Fibroblast of villous mesenchyme (primary cell): Measurements from ENCODE around the gene ASGR1. TPM values are rescaled to one million over a fixed set of nuclear protein-coding genes. Genes with fewer than 3 reads are reported as not detected.
A peak's percentile ranks its signal among the peaks of the same experiment; 100 is the strongest.
"Not testable (repeated sequence)": the region's sequence is repeated elsewhere in the genome, so short reads cannot be mapped to it uniquely, and the experiment has no call there.

Source experiments
- DNase-seq: peaks from one replicate; pipeline ENCODE4 v3.0.0-alpha.2; 2010; ENCODE audit warnings: low read depth
- H3K4me3 ChIP-seq: 2 replicates; pipeline ENCODE4 v1.5.1; 2011; ENCODE audit warnings: low read depth, mild to moderate bottlenecking, low read length
- total RNA-seq: library from RNA; depleted of rRNA; stranded (reverse); fragments of >200 nt; gene quantifications from 2 replicates; pipeline ENCODE4 v1.2.3, GENCODE V29; 2012
- TF ChIP-seq, protein P1 (sequence below): IDR thresholded peaks from 2 replicates; pipeline ENCODE4 v1.5.1; 2012; ENCODE audit warnings: low read depth, mild to moderate bottlenecking, low read length; ENCODE audit not compliant: insufficient read depth

The ASGR1 gene
- total RNA-seq, 1 donor = 0.43 TPM

DNA sequence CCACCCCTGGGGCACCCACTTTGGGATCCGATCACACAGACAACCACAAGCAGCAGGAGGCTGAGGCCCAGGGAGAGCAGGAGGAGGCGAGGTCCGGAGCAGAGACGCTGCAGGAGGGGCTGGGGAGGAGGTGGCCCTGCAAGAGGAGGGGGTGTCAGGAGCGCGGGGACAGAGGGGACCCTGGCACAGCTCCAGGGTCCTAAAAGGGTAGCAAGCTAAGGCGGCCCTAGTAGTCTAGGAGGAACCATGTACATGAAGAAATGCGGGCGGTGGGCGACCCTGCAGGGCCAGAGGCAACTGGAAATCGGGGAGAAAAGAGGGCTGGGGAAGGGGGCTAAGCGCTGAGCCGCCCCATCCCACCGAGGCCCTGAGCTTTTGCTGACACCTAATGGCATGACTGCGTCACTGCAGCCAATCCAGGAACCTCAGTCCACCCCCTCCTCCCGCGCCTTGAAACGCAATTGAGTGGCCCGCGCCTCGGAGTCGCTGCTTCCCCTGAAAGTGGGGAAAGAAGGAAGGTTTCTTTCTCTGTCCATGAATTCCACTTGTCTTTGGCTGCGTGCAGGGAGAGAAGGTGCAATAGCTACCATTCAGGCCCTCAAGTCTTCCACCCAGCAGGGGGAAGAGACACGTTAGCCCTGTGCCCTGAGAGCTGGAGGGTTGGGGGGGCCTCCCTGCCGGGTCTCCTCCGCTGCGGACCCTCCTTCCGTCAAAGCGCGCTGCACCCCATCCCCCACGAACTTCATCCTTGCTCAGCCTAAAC lies 1.8 kb downstream of the ASGR1 start:
- peak; percentile 66 for DNase-seq
- TF ChIP-seq, protein P1, sequence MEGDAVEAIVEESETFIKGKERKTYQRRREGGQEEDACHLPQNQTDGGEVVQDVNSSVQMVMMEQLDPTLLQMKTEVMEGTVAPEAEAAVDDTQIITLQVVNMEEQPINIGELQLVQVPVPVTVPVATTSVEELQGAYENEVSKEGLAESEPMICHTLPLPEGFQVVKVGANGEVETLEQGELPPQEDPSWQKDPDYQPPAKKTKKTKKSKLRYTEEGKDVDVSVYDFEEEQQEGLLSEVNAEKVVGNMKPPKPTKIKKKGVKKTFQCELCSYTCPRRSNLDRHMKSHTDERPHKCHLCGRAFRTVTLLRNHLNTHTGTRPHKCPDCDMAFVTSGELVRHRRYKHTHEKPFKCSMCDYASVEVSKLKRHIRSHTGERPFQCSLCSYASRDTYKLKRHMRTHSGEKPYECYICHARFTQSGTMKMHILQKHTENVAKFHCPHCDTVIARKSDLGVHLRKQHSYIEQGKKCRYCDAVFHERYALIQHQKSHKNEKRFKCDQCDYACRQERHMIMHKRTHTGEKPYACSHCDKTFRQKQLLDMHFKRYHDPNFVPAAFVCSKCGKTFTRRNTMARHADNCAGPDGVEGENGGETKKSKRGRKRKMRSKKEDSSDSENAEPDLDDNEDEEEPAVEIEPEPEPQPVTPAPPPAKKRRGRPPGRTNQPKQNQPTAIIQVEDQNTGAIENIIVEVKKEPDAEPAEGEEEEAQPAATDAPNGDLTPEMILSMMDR = peak; percentile 75
- peak overlapping the region; percentile 65 for H3K4me3 ChIP-seq

DNA sequence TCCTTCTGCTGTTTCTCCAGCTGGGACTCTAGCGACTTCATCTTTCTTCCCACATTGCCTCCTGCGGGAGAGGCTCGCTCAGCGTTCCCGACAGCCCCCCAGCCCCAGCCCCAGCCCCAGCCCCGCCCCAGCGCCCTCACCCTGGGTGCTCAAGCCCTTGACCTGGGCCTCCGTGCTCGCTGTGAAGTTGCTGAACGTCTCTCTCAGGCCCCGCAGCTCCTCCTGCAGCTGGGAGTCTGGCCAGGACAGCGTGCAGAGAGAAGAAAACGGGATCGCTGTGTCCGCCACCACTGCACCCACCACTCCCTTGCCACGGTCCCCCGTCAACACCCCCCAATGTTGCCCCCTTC lies 2.4 kb downstream of the ASGR1 start:
- TF ChIP-seq, protein P1 = no peak
- H3K4me3 ChIP-seq = peak overlapping the region; percentile 65
- no peak for DNase-seq

DNA sequence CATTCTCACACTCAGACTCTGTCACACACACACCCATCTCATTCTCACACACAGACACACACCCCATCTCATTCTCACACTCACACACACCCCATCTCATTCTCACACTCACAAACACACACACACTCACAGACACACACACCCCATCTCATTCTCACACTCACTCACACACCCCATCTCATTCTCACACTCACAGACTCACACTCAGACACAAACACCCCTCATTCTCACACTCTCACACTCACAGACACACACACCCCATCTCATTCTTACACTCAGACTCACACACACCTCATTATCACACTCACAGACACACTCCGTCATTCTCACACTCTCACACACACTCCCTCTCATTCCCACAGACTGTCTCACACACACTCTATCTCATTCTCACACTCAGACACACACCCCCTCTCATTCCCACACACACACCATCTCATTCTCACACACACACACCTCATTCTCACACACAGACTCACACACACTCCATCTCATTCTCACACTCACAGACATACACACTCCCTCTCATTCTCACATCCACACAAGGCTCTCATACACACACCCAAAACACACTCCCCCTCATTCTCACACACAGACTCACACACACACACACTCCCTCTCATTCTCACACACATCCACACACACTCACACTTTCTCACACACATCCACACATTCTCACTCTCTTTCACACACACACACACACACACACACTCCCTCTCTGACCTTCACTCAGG lies 2.9 kb downstream of the ASGR1 start:
- TF ChIP-seq, protein P1 = no peak
- H3K4me3 ChIP-seq = no peak overlapping the region
- DNase-seq = no peak

DNA sequence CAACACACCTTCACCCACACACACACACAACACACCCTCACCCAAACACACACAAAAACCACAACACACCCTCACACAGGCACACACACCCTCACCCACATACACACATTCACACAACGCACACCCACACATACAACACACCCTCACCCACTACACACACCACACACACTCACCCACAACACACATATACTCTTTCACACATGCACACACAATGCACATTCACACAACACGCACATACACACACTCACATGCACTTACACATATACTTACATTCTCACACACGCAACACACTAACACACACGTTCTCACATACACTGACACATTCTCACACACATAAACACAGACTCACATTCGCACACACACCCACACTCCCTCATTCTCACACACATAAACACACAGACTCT lies 3.8 kb downstream of the ASGR1 start:
- no peak for DNase-seq
- H3K4me3 ChIP-seq = no peak overlapping the region
- TF ChIP-seq, protein P1 = no peak

DNA sequence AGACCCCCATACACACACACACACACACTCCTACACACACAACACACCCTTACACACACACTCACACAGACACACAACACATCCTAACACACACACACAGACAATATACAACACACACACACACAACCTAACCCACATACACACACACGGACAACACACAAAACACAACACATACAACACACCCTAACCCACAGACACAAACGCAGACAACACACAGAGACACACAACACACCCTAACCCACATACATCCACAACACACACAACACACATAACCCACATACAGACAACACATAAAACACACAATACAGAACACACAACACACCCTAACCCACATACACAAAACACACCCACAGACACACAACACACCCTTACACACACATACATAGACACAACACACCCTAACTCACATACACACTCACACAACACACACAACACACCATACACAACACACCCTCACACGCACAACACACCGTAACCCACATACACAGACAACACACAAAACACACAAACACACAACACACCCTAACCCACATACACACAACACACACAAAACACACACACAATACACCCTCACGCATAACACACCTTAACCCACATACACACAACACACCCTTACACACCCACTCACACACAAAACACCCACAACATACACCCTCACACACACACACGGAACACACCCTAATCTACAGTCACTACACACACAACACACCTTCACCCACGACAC lies 4.4 kb downstream of the ASGR1 start:
- no peak overlapping the region for H3K4me3 ChIP-seq
- no peak for DNase-seq
- TF ChIP-seq, protein P1 = no peak

DNA sequence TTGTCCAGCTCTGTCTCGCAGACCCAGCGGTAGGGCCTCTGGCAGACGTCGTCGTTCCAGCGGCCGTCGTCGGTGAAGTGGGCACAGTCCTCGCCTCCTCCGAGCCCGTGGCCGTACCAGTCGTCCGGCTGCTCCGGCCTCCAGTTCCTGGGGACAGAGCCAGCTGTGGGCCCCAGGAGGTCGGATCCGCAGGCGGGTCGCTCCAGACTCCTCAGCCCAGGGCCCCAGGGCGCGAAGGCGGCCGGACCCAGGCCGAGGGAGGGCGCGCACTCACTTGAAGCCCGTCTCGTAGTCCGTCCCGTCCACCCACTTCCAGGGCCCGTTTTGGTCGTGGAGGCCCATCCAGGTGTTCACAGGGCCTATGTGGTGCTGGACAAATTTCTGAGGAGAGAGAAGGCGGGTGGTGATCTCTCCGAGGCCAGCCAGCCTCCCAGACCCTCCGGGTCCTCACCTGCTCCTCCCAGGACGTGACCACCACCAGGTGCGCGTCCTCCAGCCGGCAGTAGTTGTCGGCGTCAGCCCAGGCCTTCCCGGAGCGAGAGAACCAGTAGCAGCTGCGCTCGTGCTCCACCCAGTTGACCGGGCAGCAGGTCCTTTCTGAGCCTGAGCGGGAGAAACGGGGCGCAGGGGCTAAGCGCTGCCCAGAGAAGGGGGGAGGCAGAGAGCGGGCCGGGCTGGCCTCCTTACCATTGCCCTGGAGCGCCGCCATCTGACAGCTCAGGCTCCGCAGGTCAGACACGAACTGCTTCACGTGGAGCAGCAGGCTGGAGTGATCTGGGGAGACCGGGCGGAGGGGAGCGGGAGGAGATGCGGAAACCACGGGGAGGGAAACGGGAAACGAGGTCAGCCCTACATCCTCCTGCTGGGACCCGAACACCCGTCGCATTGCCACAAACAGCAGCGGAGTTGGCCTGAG lies 5.2 kb downstream of the ASGR1 start:
- H3K4me3 ChIP-seq = no peak overlapping the region
- no peak for DNase-seq
- TF ChIP-seq, protein P1 = no peak

DNA sequence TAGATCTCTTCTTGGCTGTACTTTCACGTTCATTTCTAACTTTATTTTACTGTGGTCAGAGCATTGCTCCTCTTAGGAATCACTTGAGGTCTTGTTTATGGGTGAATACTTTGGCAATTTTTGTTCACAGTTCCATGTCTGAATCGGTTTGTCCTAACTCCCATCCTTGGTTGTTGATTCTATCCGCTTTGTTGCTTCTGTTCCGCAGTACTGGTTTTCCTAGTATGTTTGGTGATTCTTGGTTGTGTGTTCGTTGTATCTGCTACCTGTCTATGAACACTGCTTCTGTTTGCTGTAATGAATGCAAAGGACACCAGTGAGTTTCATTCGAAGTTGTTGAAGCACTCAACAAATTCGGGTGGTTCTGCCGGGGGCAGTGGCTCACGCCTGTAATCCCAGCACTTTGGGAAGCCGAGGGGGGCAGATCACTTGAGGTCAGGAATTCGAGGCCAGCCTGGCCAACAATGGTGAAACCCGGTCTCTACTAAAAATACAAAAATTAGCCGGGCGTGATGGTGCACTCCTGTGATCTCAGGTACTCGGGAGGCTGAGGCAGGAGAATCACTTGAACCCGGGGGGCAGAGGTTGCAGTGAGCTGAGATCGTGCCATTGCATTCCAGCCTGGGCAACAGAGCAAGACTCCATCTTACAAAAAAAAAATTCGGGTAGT lies 6.5 kb downstream of the ASGR1 start:
- H3K4me3 ChIP-seq, DNase-seq: not testable (repeated sequence)

DNA sequence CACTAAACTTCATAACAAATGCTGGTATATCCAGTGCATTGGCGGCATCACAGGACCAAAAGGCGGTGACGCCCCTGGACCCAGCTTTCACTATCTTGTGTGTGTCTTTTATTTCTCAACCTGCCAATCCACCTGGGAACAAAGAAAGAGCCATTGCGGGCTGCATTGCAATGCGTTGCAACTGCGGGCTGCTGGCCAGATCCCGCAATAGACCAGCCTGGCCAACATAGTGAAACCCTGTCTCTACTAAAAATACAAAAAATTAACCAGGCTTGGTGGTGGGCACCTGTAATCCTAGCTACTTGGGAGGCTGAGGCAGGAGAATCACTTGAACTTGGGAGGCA lies 9.6 kb downstream of the ASGR1 start:
- DNase-seq, H3K4me3 ChIP-seq: not testable (repeated sequence)
